ENCODE measurements around the gene MTURN.

MTURN gene

GRCh38 chr7:30146127-30146612 is 11.4 kb downstream of the MTURN start:
- Mint-ChIP-seq H3K36me3 (no peaks in the 10 kb centered on the region), H3K4me1 (peaks cover 10% of the 10 kb centered on the region), H3K9me3 (no peaks in the 10 kb centered on the region), H3K4me3 (no peak overlapping the region), H3K27ac (no peak overlapping the region)
- DNase-seq (ENCODE audit: low spot score in 2 of 2) (no peak), ATAC-seq (peak; percentile 41)

GRCh38 chr7:30147223-30147622 is 12.4 kb downstream of the MTURN start:
- no peak overlapping the region for H3K27ac Mint-ChIP-seq
- H3K36me3 Mint-ChIP-seq = peaks cover 5% of the 10 kb centered on the region
- H3K9me3 Mint-ChIP-seq = no peaks in the 10 kb centered on the region
- DNase-seq (ENCODE audit: low spot score in 2 of 2) (no peak), ATAC-seq (peak; percentile 29)
- peaks cover 10% of the 10 kb centered on the region for H3K4me1 Mint-ChIP-seq
- H3K4me3 Mint-ChIP-seq = no peak overlapping the region

- Mint-ChIP-seq H3K36me3 (peaks cover 5% of the 10 kb centered on the region), H3K9me3 (no peaks in the 10 kb centered on the region), H3K4me3 (no peak overlapping the region), H3K27ac (no peak overlapping the region), H3K4me1 (peaks cover 7% of the 10 kb centered on the region)
- ATAC-seq (no peak), DNase-seq (ENCODE audit: low spot score in 2 of 2) (no peak)
These were observed 13.0 kb downstream of the MTURN start for GRCh38 chr7:30147785-30148184.

GRCh38 chr7:30148426-30148825 is 13.6 kb downstream of the MTURN start:
- H3K27ac Mint-ChIP-seq = no peak overlapping the region
- no peak overlapping the region for H3K4me3 Mint-ChIP-seq

GRCh38 chr7:30148951-30149459 is 14.2 kb downstream of the MTURN start:
- DNase-seq (ENCODE audit: low spot score in 2 of 2) (no peak), ATAC-seq (no peak)
- H3K27ac Mint-ChIP-seq = no peak overlapping the region

More at GRCh38 chr7:30148426-30148825, 13.6 kb downstream of the MTURN start:
- DNase-seq (ENCODE audit: low spot score in 2 of 2) (no peak), ATAC-seq (no peak)
- Mint-ChIP-seq H3K4me1 (peaks cover under 1% of the 10 kb centered on the region), H3K36me3 (peaks cover 5% of the 10 kb centered on the region), H3K9me3 (no peaks in the 10 kb centered on the region)

GRCh38 chr7:30149640-30150272 is 15.0 kb downstream of the MTURN start:
- Mint-ChIP-seq H3K36me3 (peaks cover 5% of the 10 kb centered on the region), H3K4me1 (no peaks in the 10 kb centered on the region), H3K27ac (peak overlapping the region; percentile 30), H3K4me3 (no peak overlapping the region), H3K9me3 (no peaks in the 10 kb centered on the region)
- DNase-seq (ENCODE audit: low spot score in 2 of 2) = no peak
- ATAC-seq = no peak

More at GRCh38 chr7:30148951-30149459, 14.2 kb downstream of the MTURN start:
- no peaks in the 10 kb centered on the region for H3K9me3 Mint-ChIP-seq
- H3K36me3 Mint-ChIP-seq = peaks cover 5% of the 10 kb centered on the region
- no peak overlapping the region for H3K4me3 Mint-ChIP-seq
- no peaks in the 10 kb centered on the region for H3K4me1 Mint-ChIP-seq

GRCh38 chr7:30150711-30151110 is 15.9 kb downstream of the MTURN start:
- DNase-seq (ENCODE audit: low spot score in 2 of 2) (no peak), ATAC-seq (no peak)
- peaks cover 5% of the 10 kb centered on the region for H3K36me3 Mint-ChIP-seq
- no peak overlapping the region for H3K27ac Mint-ChIP-seq
- H3K9me3 Mint-ChIP-seq = no peaks in the 10 kb centered on the region
- H3K4me1 Mint-ChIP-seq = peaks cover 4% of the 10 kb centered on the region
- no peak overlapping the region for H3K4me3 Mint-ChIP-seq

GRCh38 chr7:30154111-30154587 is 19.4 kb downstream of the MTURN start:
- no peak for DNase-seq (ENCODE audit: low spot score in 2 of 2)
- H3K27ac Mint-ChIP-seq = no peak overlapping the region
- no peak overlapping the region for H3K4me3 Mint-ChIP-seq
- peaks cover 5% of the 10 kb centered on the region for H3K36me3 Mint-ChIP-seq
- peaks cover 5% of the 10 kb centered on the region for H3K4me1 Mint-ChIP-seq
- ATAC-seq = no peak
- H3K9me3 Mint-ChIP-seq = no peaks in the 10 kb centered on the region

GRCh38 chr7:30155481-30155880 is 20.7 kb downstream of the MTURN start:
- Mint-ChIP-seq H3K36me3 (peaks cover 5% of the 10 kb centered on the region), H3K9me3 (no peaks in the 10 kb centered on the region), H3K27ac (no peak overlapping the region), H3K4me3 (no peak overlapping the region), H3K4me1 (peaks cover 18% of the 10 kb centered on the region)
- ATAC-seq (no peak), DNase-seq (ENCODE audit: low spot score in 2 of 2) (no peak)

- H3K4me3 Mint-ChIP-seq = no peak overlapping the region
- H3K27ac Mint-ChIP-seq = no peak overlapping the region
- H3K9me3 Mint-ChIP-seq = no peaks in the 10 kb centered on the region
- DNase-seq (ENCODE audit: low spot score in 2 of 2) (no peak), ATAC-seq (peak; percentile 19)
- H3K36me3 Mint-ChIP-seq = no peaks in the 10 kb centered on the region
- H3K4me1 Mint-ChIP-seq = peaks cover 29% of the 10 kb centered on the region
These were observed 22.4 kb downstream of the MTURN start for GRCh38 chr7:30157204-30157603.

GRCh38 chr7:30159163-30159562 is 24.4 kb downstream of the MTURN start:
- H3K4me1 Mint-ChIP-seq = peaks cover 49% of the 10 kb centered on the region

GRCh38 chr7:30159698-30160143 is 24.9 kb downstream of the MTURN start:
- no peak overlapping the region for H3K4me3 Mint-ChIP-seq
- peaks cover 49% of the 10 kb centered on the region for H3K4me1 Mint-ChIP-seq
- DNase-seq (ENCODE audit: low spot score in 2 of 2) (peak in 1 of 2 donors; percentile 59), ATAC-seq (peak; percentile 11)
- H3K27ac Mint-ChIP-seq = peak overlapping the region; percentile 0
- H3K9me3 Mint-ChIP-seq = no peaks in the 10 kb centered on the region
- no peaks in the 10 kb centered on the region for H3K36me3 Mint-ChIP-seq

More at GRCh38 chr7:30159163-30159562, 24.4 kb downstream of the MTURN start:
- DNase-seq (ENCODE audit: low spot score in 2 of 2) (no peak), ATAC-seq (no peak)
- Mint-ChIP-seq H3K27ac (peak overlapping the region; percentile 0), H3K36me3 (no peaks in the 10 kb centered on the region), H3K9me3 (no peaks in the 10 kb centered on the region), H3K4me3 (no peak overlapping the region)

GRCh38 chr7:30160329-30160728 is 25.5 kb downstream of the MTURN start:
- no peak overlapping the region for H3K4me3 Mint-ChIP-seq
- no peaks in the 10 kb centered on the region for H3K9me3 Mint-ChIP-seq
- ATAC-seq (no peak), DNase-seq (ENCODE audit: low spot score in 2 of 2) (no peak)
- peaks cover 49% of the 10 kb centered on the region for H3K4me1 Mint-ChIP-seq
- H3K36me3 Mint-ChIP-seq = no peaks in the 10 kb centered on the region
- peak overlapping the region; percentile 0 for H3K27ac Mint-ChIP-seq

- ATAC-seq (no peak), DNase-seq (ENCODE audit: low spot score in 2 of 2) (no peak)
- no peaks in the 10 kb centered on the region for H3K9me3 Mint-ChIP-seq
- no peaks in the 10 kb centered on the region for H3K36me3 Mint-ChIP-seq
- peaks cover 44% of the 10 kb centered on the region for H3K4me1 Mint-ChIP-seq
- H3K4me3 Mint-ChIP-seq = peak overlapping the region; percentile 62
- peak overlapping the region; percentile 82 for H3K27ac Mint-ChIP-seq
These were observed 27.3 kb downstream of the MTURN start for GRCh38 chr7:30162133-30162532.

- Mint-ChIP-seq H3K36me3 (no peaks in the 10 kb centered on the region), H3K27ac (peak overlapping the region; percentile 82), H3K4me1 (peaks cover 44% of the 10 kb centered on the region), H3K9me3 (no peaks in the 10 kb centered on the region), H3K4me3 (peak overlapping the region; percentile 62)
- no peak for DNase-seq (ENCODE audit: low spot score in 2 of 2)
- ATAC-seq = peak; percentile 77
These were observed 27.9 kb downstream of the MTURN start for GRCh38 chr7:30162622-30163124.

All from stimulated activated effector memory CD8-positive, alpha-beta T cell treated with anti-CD3 and anti-CD28 coated beads, Interleukin-12 subunit alpha, Interleukin-12 subunit beta, amount 100 ng/mL, for 72 hours (primary cell).